A673 (cell line): ENCODE data around the gene SLC26A8. TPM values are rescaled to one million over a fixed set of nuclear protein-coding genes. Genes with fewer than 3 reads are reported as not detected.
"Not testable (repeated sequence)": the region's sequence is repeated elsewhere in the genome, so short reads cannot be mapped to it uniquely, and the experiment has no call there.

Experiments
- BruUV-seq: library from RNA; stranded (reverse); fragments of 400-500 nt; replicated peaks from 2 replicates; lab custom pipeline; 2021; lab: Mats Ljungman, UMichigan
- CTCF ChIA-PET: fragments of 300-600 bp; sonication (Branson Sonifier 250); formaldehyde crosslinking; loops from one replicate; lab custom pipeline; 2022; ENCODE audit warnings: antibody characterized with exemption; lab: Charles Lee
- POLR2A ChIA-PET: fragments of 300-600 bp; sonication (Branson Sonifier 250); formaldehyde crosslinking; loops from one replicate; lab custom pipeline; 2022; ENCODE audit warnings: antibody characterized with exemption; ENCODE audit not compliant: low non-redundant PET; lab: Charles Lee
- DNase-seq: peaks from one replicate; pipeline ENCODE4 v3.0.0-alpha.2; 2015; ENCODE audit warnings: low spot score
- H3K27ac ChIP-seq: fragments of 200-600 bp; sonication (generic); 2 replicates; pipeline ENCODE4 v1.5.1; 2016; ENCODE audit warnings: mixed run types, low read depth, mild to moderate bottlenecking, mixed read lengths, antibody characterized with exemption, low read length; ENCODE audit not compliant: poor library complexity, severe bottlenecking
- H3K27me3 ChIP-seq: fragments of 200-600 bp; sonication (generic); replicated peaks from 2 replicates; pipeline ENCODE4 v1.6.1; 2017; ENCODE audit warnings: mixed run types, low read depth, mild to moderate bottlenecking, mixed read lengths, antibody characterized with exemption, low read length; ENCODE audit not compliant: insufficient read depth, poor library complexity
- H3K36me3 ChIP-seq: fragments of 200-600 bp; sonication (generic); 2 replicates; pipeline ENCODE4 v1.6.1; 2016; ENCODE audit warnings: mixed run types, mild to moderate bottlenecking, mixed read lengths, antibody characterized with exemption, low read length; ENCODE audit not compliant: insufficient read depth, poor library complexity, severe bottlenecking
- H3K4me1 ChIP-seq: fragments of 200-600 bp; sonication (generic); 2 replicates; pipeline ENCODE4 v1.6.1; 2017; ENCODE audit warnings: mixed run types, mild to moderate bottlenecking, mixed read lengths, antibody characterized with exemption, low read length; ENCODE audit not compliant: insufficient read depth, poor library complexity, severe bottlenecking
- H3K4me3 ChIP-seq: fragments of 200-600 bp; sonication (generic); 2 replicates; pipeline ENCODE4 v1.5.1; 2016; ENCODE audit warnings: low read depth, mixed run types, mild to moderate bottlenecking, mixed read lengths, low read length; ENCODE audit not compliant: poor library complexity, severe bottlenecking
- H3K9me3 ChIP-seq: fragments of 200-600 bp; sonication (generic); 2 replicates; pipeline ENCODE4 v1.6.1; 2016; ENCODE audit warnings: mixed run types, low read depth, mild to moderate bottlenecking, mixed read lengths, antibody characterized with exemption, low read length; ENCODE audit not compliant: poor library complexity, severe bottlenecking
- CTCF ChIP-seq: fragments of 300-800, 200-600 bp; sonication (generic); conservative IDR thresholded peaks from 2 replicates; pipeline ENCODE4 v1.5.1; 2017; ENCODE audit warnings: low read depth, mild to moderate bottlenecking, antibody characterized with exemption, low read length, moderate library complexity, mixed read lengths
- EZH2 ChIP-seq: fragments of 200-600 bp; sonication (generic); IDR thresholded peaks from 2 replicates; pipeline ENCODE4 v1.6.1; 2017; ENCODE audit warnings: borderline replicate concordance, low read depth, mild to moderate bottlenecking, mixed read lengths, antibody characterized with exemption, low read length; ENCODE audit not compliant: poor library complexity, severe bottlenecking
- intact Hi-C: fragments of 100-400 bp; cut with micrococcal nuclease; formaldehyde crosslinking; loops from one replicate; pipeline ENCODE4 v1.10.0; 2022; ENCODE audit not compliant: unreplicated experiment
- total RNA-seq: library from RNA; stranded (reverse); gene quantifications from 2 replicates; pipeline ENCODE4 v1.2.3, GENCODE V29; 2021

SLC26A8 gene
- total RNA-seq, 1 experiment from 2014 or later = not detected

- Histone ChIP-seq H3K4me3 (no peak overlapping the region), H3K27me3 (no peaks in the 10 kb centered on the region), H3K9me3 (no peaks in the 10 kb centered on the region), H3K27ac (no peak overlapping the region), H3K4me1 (no peaks in the 10 kb centered on the region), H3K36me3 (no peaks in the 10 kb centered on the region)
- intact Hi-C loops = no loop called here
- POLR2A ChIA-PET = interaction anchor here (0.6 kb wide), 1 partner anchor 54 kb away, joined by 3 read pairs; no protein-coding TSS in a partner anchor
- CTCF ChIA-PET = no interaction called here
- BruUV-seq = no TSS peak
- TF ChIP-seq EZH2 (no peak), CTCF (no peak)
- DNase-seq = no peak
These were observed 24.0 kb downstream of the SLC26A8 start for GRCh38 chr6:36000451-36000850.

GRCh38 chr6:35993150-35993549 is 31.3 kb downstream of the SLC26A8 start:
- ChIA-PET CTCF (no interaction called here), POLR2A (no interaction called here)
- no peak for TF ChIP-seq EZH2
- TF ChIP-seq CTCF = no peak
- Histone ChIP-seq H3K27me3 (no peaks in the 10 kb centered on the region), H3K4me3 (no peak overlapping the region), H3K4me1 (no peaks in the 10 kb centered on the region), H3K9me3 (no peaks in the 10 kb centered on the region), H3K27ac (no peak overlapping the region), H3K36me3 (no peaks in the 10 kb centered on the region)
- no peak for DNase-seq
- intact Hi-C loops = no loop called here
- no TSS peak for BruUV-seq

GRCh38 chr6:35988047-35988446 is 36.4 kb downstream of the SLC26A8 start:
- BruUV-seq, DNase-seq, H3K27me3 ChIP-seq, intact Hi-C loops, H3K4me1 ChIP-seq, H3K27ac ChIP-seq, POLR2A ChIA-PET, H3K9me3 ChIP-seq, H3K4me3 ChIP-seq, CTCF ChIA-PET, H3K36me3 ChIP-seq: not testable (repeated sequence)

- Histone ChIP-seq H3K27me3 (no peaks in the 10 kb centered on the region), H3K9me3 (no peaks in the 10 kb centered on the region), H3K4me1 (no peaks in the 10 kb centered on the region), H3K4me3 (no peak overlapping the region), H3K36me3 (no peaks in the 10 kb centered on the region), H3K27ac (no peak overlapping the region)
- CTCF ChIA-PET = no interaction called here
- TF ChIP-seq CTCF = no peak
- TF ChIP-seq EZH2 = no peak
- POLR2A ChIA-PET = no interaction called here
- intact Hi-C loops = no loop called here
- DNase-seq = no peak
- no TSS peak for BruUV-seq
These were observed 39.7 kb downstream of the SLC26A8 start for GRCh38 chr6:35984701-35985100.
